GM20000 (cell line): ENCODE data around the gene C1R.
"Not testable (repeated sequence)": the region's sequence is repeated elsewhere in the genome, so short reads cannot be mapped to it uniquely, and the experiment has no call there.

Experiments used
- DNase-seq: peaks from one replicate; pipeline ENCODE4 v3.0.0; 2012; ENCODE audit warnings: low spot score
- TF ChIP-seq, protein P1 (sequence below): IDR thresholded peaks from 2 replicates; pipeline ENCODE4 v1.5.1; 2012; ENCODE audit warnings: mild to moderate bottlenecking, control low read depth; ENCODE audit errors: extremely low read depth, missing control alignments

Gene C1R

DNA sequence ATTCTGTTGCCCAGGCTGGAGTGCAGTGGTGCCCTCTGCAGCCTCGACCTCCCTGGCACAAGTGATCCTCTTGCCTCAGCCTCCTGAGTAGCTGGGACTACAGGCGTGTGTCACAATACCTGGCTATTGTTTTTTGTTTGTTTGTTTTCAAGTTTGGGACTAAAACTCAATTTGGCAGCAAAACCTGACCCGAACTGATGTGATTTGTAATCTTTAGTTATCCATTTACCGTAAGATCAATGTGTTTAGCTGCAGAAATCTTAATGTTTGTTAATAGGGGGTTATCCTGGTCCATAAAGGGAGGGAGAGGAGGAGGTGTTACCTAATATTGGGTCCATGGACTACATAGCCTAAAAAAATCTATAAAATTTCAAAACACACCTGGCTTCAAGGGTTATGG, 32.5 kb downstream of the C1R start:
- no peak for DNase-seq
- TF ChIP-seq, protein P1, sequence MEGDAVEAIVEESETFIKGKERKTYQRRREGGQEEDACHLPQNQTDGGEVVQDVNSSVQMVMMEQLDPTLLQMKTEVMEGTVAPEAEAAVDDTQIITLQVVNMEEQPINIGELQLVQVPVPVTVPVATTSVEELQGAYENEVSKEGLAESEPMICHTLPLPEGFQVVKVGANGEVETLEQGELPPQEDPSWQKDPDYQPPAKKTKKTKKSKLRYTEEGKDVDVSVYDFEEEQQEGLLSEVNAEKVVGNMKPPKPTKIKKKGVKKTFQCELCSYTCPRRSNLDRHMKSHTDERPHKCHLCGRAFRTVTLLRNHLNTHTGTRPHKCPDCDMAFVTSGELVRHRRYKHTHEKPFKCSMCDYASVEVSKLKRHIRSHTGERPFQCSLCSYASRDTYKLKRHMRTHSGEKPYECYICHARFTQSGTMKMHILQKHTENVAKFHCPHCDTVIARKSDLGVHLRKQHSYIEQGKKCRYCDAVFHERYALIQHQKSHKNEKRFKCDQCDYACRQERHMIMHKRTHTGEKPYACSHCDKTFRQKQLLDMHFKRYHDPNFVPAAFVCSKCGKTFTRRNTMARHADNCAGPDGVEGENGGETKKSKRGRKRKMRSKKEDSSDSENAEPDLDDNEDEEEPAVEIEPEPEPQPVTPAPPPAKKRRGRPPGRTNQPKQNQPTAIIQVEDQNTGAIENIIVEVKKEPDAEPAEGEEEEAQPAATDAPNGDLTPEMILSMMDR: no peak

DNA sequence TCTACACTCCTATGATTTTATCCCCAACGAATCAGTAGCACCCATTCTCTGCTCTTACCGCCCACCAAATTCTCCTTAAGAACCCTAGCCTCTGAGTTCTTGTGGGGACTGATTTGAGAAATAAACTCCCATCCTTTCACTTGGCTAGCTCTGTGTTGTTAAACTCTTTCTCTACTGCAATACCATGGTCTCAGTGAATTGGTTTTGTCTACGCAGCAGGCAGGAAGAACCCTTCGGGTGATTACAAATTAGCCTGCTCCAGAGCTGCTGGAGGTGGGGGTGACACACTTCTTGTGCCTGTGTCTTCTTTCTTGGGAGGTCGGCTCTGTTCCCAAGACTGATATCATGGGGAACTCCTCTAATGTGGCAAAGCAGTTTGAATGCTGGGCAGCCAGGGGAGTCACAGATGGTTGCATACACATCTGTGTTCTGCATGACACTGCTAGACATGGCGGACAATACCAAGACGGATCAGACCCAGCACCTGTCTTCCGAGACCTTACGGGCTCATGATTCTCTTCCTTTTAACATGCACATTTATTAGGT, 33.3 kb downstream of the C1R start:
- DNase-seq: no peak
- TF ChIP-seq, protein P1: no peak

DNA sequence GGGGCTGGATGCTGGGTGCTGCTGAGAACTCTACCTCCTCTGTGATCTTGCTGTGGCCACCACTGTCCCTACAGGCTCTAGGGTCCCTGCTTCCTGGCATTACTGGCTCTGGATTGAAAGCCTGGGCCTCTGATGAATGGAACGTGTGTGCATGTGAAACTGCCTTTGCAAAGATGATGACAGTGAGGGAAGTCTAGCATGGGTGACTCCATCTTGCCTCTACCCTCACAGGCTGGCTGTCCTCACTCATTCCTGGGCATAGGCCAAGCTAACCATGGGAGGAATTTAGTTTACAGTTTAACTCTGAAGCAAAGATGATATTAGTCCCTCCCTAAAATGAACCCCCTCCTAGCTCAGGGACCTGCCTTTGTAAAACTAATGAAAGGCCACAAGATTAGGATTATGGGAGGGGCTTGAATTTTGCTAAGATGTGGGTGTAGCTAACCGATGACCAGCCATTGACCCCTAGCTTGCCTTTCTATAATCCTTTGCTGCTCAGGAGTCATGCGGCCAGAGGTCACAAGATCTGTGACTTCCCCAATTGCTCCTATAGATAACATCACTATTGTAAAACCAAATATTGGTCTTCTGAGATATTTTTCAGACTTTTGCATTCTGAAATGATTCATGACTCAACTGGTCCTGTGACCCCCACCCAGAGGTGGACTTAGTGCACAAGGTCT, 33.9 kb downstream of the C1R start:
- TF ChIP-seq, protein P1: no peak

DNA sequence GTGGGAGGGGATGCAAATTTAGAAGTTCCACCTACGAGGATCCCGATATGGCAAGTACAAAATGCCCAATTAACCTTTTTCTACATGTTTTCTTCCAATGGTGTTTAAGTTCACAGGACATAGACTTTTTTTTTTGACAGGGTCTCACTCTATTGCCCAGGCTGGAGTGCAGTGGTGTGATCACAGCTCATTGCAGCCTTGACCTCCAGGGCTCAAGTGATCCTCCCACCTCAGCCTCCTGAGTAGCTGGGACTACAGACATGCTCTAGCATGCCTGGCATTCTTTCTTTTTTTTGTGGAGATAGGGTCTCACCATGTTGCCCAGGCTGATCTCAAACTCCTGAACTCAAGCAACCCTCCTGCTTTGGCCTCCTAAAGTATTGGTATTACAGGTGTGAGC, 36.5 kb downstream of the C1R start:
- DNase-seq: not testable (repeated sequence)

More for the DNA sequence above, 33.9 kb downstream of the C1R start:
- DNase-seq: no peak

DNA sequence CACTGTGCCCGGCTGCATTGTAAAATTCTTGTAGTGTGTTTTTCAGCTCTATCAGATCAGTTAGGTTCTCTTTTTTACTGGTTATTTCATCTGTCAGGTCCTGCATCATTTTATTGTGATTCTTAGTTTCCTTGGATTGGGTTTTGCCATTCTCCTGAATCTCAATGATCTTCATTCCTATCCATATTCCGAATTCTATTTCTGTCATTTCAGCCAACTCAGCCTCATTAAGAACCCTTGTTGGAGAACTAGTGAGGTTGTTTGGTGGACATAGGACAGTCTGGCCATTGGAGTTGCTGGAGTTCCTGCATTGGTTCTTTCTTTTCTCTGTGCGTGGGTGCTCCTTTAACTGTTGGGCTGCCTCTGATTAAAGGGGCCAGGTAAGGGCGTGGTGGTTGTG, 37.3 kb downstream of the C1R start:
- no peak for DNase-seq
- TF ChIP-seq, protein P1: no peak

DNA sequence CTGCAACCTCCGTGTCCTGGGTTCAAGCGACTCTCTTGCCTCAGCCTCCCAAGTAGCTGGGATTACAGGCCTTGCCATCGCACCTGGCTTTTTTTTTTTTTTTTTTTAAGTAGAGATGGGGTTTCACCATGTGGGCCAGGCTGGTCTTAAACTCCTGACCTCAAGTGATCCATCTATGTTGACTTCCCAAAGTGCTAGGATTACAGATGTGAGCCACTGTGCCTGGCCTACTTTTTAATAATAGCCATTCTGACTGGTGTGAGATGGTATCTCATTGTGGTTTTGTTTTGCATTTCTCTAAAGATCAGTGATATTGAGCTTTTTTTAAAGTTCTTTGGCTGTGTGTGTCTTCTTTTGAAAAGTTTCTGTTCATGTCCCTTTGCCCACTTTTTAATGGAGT, 42.3 kb downstream of the C1R start:
- DNase-seq: not testable (repeated sequence)

DNA sequence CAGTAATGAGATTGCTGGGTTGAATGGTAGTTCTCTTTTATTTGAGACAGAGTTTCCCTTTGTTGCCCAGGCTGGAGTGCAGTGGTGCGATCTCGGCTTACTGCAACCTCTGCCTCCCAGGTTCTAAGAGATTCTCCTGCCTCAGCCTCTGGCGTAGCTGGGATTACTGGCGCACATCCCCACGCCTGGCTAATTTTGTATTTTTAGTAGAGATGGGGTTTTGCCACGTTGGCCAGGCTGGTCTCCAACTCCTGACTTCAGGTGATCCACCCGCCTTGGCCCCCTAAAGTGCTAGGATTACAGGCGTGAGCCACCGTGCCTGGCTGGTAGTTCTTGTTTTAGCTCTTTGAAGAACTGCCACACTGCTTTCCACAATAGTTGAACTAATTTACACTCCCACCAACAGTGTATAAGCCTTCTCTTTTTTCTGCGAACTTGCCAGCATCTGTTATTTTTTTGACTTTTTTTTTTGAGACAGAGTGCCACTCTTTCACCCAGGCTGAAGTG, 42.7 kb downstream of the C1R start:
- DNase-seq: not testable (repeated sequence)

DNA sequence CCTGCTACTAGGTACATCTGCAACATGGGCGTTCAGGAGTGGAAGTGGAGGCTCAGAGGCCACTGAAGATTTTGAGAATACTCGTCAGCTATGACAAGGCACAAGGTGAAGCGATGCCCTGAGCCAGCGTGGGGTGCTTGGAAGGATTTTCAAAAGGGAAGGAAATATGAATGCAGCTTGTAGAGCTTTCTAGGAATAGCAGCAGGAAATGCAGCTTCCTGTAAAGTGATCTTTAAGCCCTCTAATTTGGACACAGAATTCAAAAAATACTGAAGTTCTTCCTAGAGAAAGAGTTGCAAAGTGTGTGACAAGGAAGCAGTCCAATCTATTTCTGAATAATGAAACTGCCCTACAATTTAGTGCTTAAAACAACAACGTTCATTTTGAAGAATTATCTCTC, 44.9 kb downstream of the C1R start:
- TF ChIP-seq, protein P1: no peak
- no peak for DNase-seq

DNA sequence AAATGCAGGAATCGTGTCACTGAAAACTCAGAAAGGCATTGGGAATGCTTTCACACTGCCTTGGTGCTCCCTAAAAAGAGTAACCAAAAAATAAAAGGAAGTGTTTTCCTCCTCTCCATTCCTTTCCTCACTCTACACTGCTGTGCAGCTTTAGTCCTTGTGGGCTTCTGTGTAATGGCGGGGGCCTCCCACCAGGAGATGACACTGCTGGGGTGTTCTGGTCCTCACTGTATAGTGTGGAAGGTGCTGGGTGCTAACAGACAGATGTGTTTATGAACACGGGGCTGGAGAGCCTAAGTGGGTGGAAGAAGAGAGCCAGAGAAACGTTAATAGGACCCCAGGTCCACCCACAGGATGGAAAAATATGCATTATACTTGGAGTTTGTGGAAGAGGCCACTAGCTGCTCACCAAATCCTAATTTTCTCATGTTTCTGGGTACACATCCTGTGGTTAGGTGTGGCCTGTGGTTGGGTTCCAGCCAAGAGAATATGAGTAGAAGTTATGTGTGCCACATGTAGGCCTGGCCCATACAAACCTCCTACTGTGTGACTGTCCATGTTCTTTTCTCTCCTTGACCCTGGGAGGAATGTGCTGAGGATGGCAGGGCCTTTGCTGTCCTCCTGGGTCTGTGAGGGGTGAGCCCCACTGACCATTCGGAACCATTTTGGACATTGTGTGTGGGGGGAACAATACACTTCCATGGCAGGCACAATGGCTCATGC, 45.7 kb downstream of the C1R start:
- TF ChIP-seq, protein P1: no peak
- DNase-seq: no peak
